Activated T-helper 2 cell treated with anti-CD3 and anti-CD28 coated beads, Interferon-gamma antibody, Interleukin-2, Interleukin-4, amounts not matched to agents 10 μg/mL and 5 μg/mL and 100 μg/mL, durations not matched to agents 14 hours and 24 hours and 36 hours (primary cell): ENCODE results near the gene ATP8B4. TPM values are rescaled to one million over a fixed set of nuclear protein-coding genes. Genes with fewer than 3 reads are reported as not detected.

Experiments
- DNase-seq: peaks from one replicate; pipeline ENCODE4 v3.0.0; 2021; ENCODE audit warnings: low spot score
- H3K27ac Mint-ChIP-seq: one replicate; pipeline ENCODE4 v1.8.0; 2021; ENCODE audit warnings: mixed read lengths
- H3K27me3 Mint-ChIP-seq: one replicate; pipeline ENCODE4 v1.8.0; 2021; ENCODE audit warnings: low read depth, mixed read lengths
- H3K36me3 Mint-ChIP-seq: one replicate; pipeline ENCODE4 v1.8.0; 2021; ENCODE audit warnings: low read depth, mixed read lengths
- H3K4me1 Mint-ChIP-seq: one replicate; pipeline ENCODE4 v1.8.0; 2021; ENCODE audit warnings: low read depth, mixed read lengths
- H3K4me3 Mint-ChIP-seq: one replicate; pipeline ENCODE4 v1.8.0; 2021; ENCODE audit warnings: low read depth, mild to moderate bottlenecking, moderate library complexity, mixed read lengths
- H3K9me3 Mint-ChIP-seq: one replicate; pipeline ENCODE4 v1.8.0; 2021; ENCODE audit warnings: mixed read lengths
- intact Hi-C: fragments of 100-400 bp; cut with micrococcal nuclease; formaldehyde crosslinking; loops from one replicate; pipeline ENCODE4 v1.15.1; 2023
- total RNA-seq: library from RNA; stranded (reverse); gene quantifications from 2 replicates; pipeline ENCODE4 v1.2.3, GENCODE V29; 2022

Gene ATP8B4
- total RNA-seq, 1 donor from 2014 or later, result 75.3 TPM

- Mint-ChIP-seq H3K4me3 (no peak overlapping the region), H3K27me3 (no peaks in the 10 kb centered on the region), H3K36me3 (no peaks in the 10 kb centered on the region), H3K9me3 (peaks cover 4% of the 10 kb centered on the region), H3K27ac (no peak overlapping the region), H3K4me1 (no peaks in the 10 kb centered on the region)
- intact Hi-C loops, result no loop called here
- no peak for DNase-seq
Observed at GRCh38 chr15:49830391-49830790, 288.6 kb downstream of the ATP8B4 start.

- no peaks in the 10 kb centered on the region for H3K4me1 Mint-ChIP-seq
Observed at GRCh38 chr15:49827311-49827710, 291.7 kb downstream of the ATP8B4 start.

GRCh38 chr15:49826640-49827234 lies 292.3 kb downstream of the ATP8B4 start:
- no peaks in the 10 kb centered on the region for H3K27me3 Mint-ChIP-seq
- no peak overlapping the region for H3K4me3 Mint-ChIP-seq
- no peak overlapping the region for H3K27ac Mint-ChIP-seq
- no peak for DNase-seq
- no peaks in the 10 kb centered on the region for H3K36me3 Mint-ChIP-seq
- H3K4me1 Mint-ChIP-seq, result no peaks in the 10 kb centered on the region
- intact Hi-C loops, result no loop called here
- H3K9me3 Mint-ChIP-seq, result peaks cover 8% of the 10 kb centered on the region

More at GRCh38 chr15:49827311-49827710, 291.7 kb downstream of the ATP8B4 start:
- Mint-ChIP-seq H3K36me3 (no peaks in the 10 kb centered on the region), H3K9me3 (peaks cover 4% of the 10 kb centered on the region), H3K27me3 (no peaks in the 10 kb centered on the region), H3K27ac (no peak overlapping the region), H3K4me3 (no peak overlapping the region)
- no peak for DNase-seq
- intact Hi-C loops, result no loop called here

GRCh38 chr15:49824775-49825099 lies 294.3 kb downstream of the ATP8B4 start:
- no peak overlapping the region for H3K4me3 Mint-ChIP-seq
- no peaks in the 10 kb centered on the region for H3K27me3 Mint-ChIP-seq
- DNase-seq, result no peak
- H3K9me3 Mint-ChIP-seq, result peaks cover 8% of the 10 kb centered on the region
- intact Hi-C loops, result no loop called here
- no peak overlapping the region for H3K27ac Mint-ChIP-seq
- no peaks in the 10 kb centered on the region for H3K4me1 Mint-ChIP-seq
- H3K36me3 Mint-ChIP-seq, result no peaks in the 10 kb centered on the region

- H3K27me3 Mint-ChIP-seq, result no peaks in the 10 kb centered on the region
- no peak overlapping the region for H3K4me3 Mint-ChIP-seq
- no peaks in the 10 kb centered on the region for H3K4me1 Mint-ChIP-seq
- H3K9me3 Mint-ChIP-seq, result peaks cover 8% of the 10 kb centered on the region
- intact Hi-C loops, result no loop called here
- no peaks in the 10 kb centered on the region for H3K36me3 Mint-ChIP-seq
- H3K27ac Mint-ChIP-seq, result no peak overlapping the region
- no peak for DNase-seq
Observed at GRCh38 chr15:49823987-49824774, 294.9 kb downstream of the ATP8B4 start.

- Mint-ChIP-seq H3K36me3 (no peaks in the 10 kb centered on the region), H3K4me3 (no peak overlapping the region), H3K27me3 (peaks cover 2% of the 10 kb centered on the region), H3K4me1 (peaks cover 22% of the 10 kb centered on the region), H3K9me3 (peaks cover 5% of the 10 kb centered on the region), H3K27ac (peak overlapping the region; percentile 37)
- intact Hi-C loops, result loop anchor here (10.0 kb wide), 1 partner anchor 318 kb away; no protein-coding TSS in a partner anchor
- DNase-seq, result no peak
Observed at GRCh38 chr15:49817100-49817499, 301.9 kb downstream of the ATP8B4 start.

- DNase-seq, result no peak
- peaks cover 3% of the 10 kb centered on the region for H3K9me3 Mint-ChIP-seq
- H3K27ac Mint-ChIP-seq, result no peak overlapping the region
- H3K27me3 Mint-ChIP-seq, result peaks cover 2% of the 10 kb centered on the region
- intact Hi-C loops, result loop anchor here (10.0 kb wide), 1 partner anchor 319 kb away; no protein-coding TSS in a partner anchor
- H3K4me1 Mint-ChIP-seq, result peaks cover 22% of the 10 kb centered on the region
- no peaks in the 10 kb centered on the region for H3K36me3 Mint-ChIP-seq
- no peak overlapping the region for H3K4me3 Mint-ChIP-seq
Observed at GRCh38 chr15:49815950-49816349, 303.1 kb downstream of the ATP8B4 start.

- Mint-ChIP-seq H3K27me3 (peaks cover 2% of the 10 kb centered on the region), H3K9me3 (peaks cover 3% of the 10 kb centered on the region), H3K4me1 (peaks cover 22% of the 10 kb centered on the region), H3K4me3 (no peak overlapping the region), H3K27ac (no peak overlapping the region), H3K36me3 (no peaks in the 10 kb centered on the region)
- DNase-seq, result no peak
- intact Hi-C loops, result loop anchor here (10.0 kb wide), 1 partner anchor 319 kb away; no protein-coding TSS in a partner anchor
Observed at GRCh38 chr15:49815526-49815925, 303.5 kb downstream of the ATP8B4 start.

- H3K4me3 Mint-ChIP-seq, result no peak overlapping the region
Observed at GRCh38 chr15:49814709-49815108, 304.3 kb downstream of the ATP8B4 start.

GRCh38 chr15:49813625-49814024 lies 305.4 kb downstream of the ATP8B4 start:
- intact Hi-C loops, result loop anchor here (10.0 kb wide), 1 partner anchor 321 kb away; no protein-coding TSS in a partner anchor
- H3K4me1 Mint-ChIP-seq, result peaks cover 22% of the 10 kb centered on the region
- peaks cover 5% of the 10 kb centered on the region for H3K27me3 Mint-ChIP-seq
- no peak overlapping the region for H3K4me3 Mint-ChIP-seq
- H3K27ac Mint-ChIP-seq, result no peak overlapping the region
- H3K9me3 Mint-ChIP-seq, result no peaks in the 10 kb centered on the region
- H3K36me3 Mint-ChIP-seq, result no peaks in the 10 kb centered on the region
- DNase-seq, result no peak

More at GRCh38 chr15:49814709-49815108, 304.3 kb downstream of the ATP8B4 start:
- Mint-ChIP-seq H3K36me3 (no peaks in the 10 kb centered on the region), H3K27ac (no peak overlapping the region), H3K4me1 (peaks cover 22% of the 10 kb centered on the region), H3K9me3 (peaks cover 3% of the 10 kb centered on the region), H3K27me3 (peaks cover 2% of the 10 kb centered on the region)
- DNase-seq, result no peak
- intact Hi-C loops, result loop anchor here (10.0 kb wide), 1 partner anchor 320 kb away; no protein-coding TSS in a partner anchor

- no peak overlapping the region for H3K4me3 Mint-ChIP-seq
- no peaks in the 10 kb centered on the region for H3K9me3 Mint-ChIP-seq
- intact Hi-C loops, result loop anchor here (10.0 kb wide), 1 partner anchor 324 kb away; no protein-coding TSS in a partner anchor
- no peaks in the 10 kb centered on the region for H3K36me3 Mint-ChIP-seq
- H3K4me1 Mint-ChIP-seq, result peaks cover 5% of the 10 kb centered on the region
- H3K27ac Mint-ChIP-seq, result no peak overlapping the region
- DNase-seq, result no peak
- H3K27me3 Mint-ChIP-seq, result peaks cover 5% of the 10 kb centered on the region
Observed at GRCh38 chr15:49810720-49811119, 308.3 kb downstream of the ATP8B4 start.

GRCh38 chr15:49809894-49810609 lies 309.0 kb downstream of the ATP8B4 start:
- H3K36me3 Mint-ChIP-seq, result no peaks in the 10 kb centered on the region
- no peak for DNase-seq
- H3K27ac Mint-ChIP-seq, result no peak overlapping the region
- intact Hi-C loops, result loop anchor here (10.0 kb wide), 1 partner anchor 325 kb away; no protein-coding TSS in a partner anchor
- H3K9me3 Mint-ChIP-seq, result peaks cover under 1% of the 10 kb centered on the region
- no peak overlapping the region for H3K4me3 Mint-ChIP-seq
- peaks cover under 1% of the 10 kb centered on the region for H3K4me1 Mint-ChIP-seq
- H3K27me3 Mint-ChIP-seq, result peaks cover 5% of the 10 kb centered on the region
